ENCODE results near the gene IRF5. TPM values are rescaled to one million over a fixed set of nuclear protein-coding genes. Genes with fewer than 3 reads are reported as not detected.

Gene IRF5
- total RNA-seq, 1 experiment from 2014 or later = 0.66 TPM

- no peak for DNase-seq (ENCODE audit: low spot score)
- H3K36me3 Mint-ChIP-seq = no peaks in the 10 kb centered on the region
- no peak for TF ChIP-seq SOX15 (CRISPR knock-in tag; IDR thresholded peaks at IDR 0.05)
- TF ChIP-seq ZNF423 (CRISPR knock-in tag; IDR thresholded peaks at IDR 0.05) = peak; percentile 57; the same call in 1 of the 2 replicates
- ChIA-PET POLR2A (interaction anchor here (1.0 kb wide), 1 partner anchor 57 kb away, joined by 3 read pairs; no protein-coding TSS in a partner anchor), CTCF (interaction anchor here (0.5 to 1.5 kb wide), 4 partner anchors 56 to 719 kb away, joined by 3 to 6 read pairs (median 4); no protein-coding TSS in a partner anchor)
- peaks cover 5% of the 10 kb centered on the region; the same call in 1 of the 2 replicates for H3K4me1 Mint-ChIP-seq
- H3K27ac Mint-ChIP-seq = no peak overlapping the region
- H3K9me3 Mint-ChIP-seq = no peaks in the 10 kb centered on the region
- peaks cover 7% of the 10 kb centered on the region; the same call in 1 of the 2 replicates for H3K27me3 Mint-ChIP-seq (ENCODE audit: low read depth)
- no peak overlapping the region for H3K4me3 Mint-ChIP-seq
- peak; percentile 2; the same call in 1 of the 2 replicates for ATAC-seq
Observed at GRCh38 chr7:128888756-128889095, 49.0 kb upstream of the IRF5 start.

DNA sequence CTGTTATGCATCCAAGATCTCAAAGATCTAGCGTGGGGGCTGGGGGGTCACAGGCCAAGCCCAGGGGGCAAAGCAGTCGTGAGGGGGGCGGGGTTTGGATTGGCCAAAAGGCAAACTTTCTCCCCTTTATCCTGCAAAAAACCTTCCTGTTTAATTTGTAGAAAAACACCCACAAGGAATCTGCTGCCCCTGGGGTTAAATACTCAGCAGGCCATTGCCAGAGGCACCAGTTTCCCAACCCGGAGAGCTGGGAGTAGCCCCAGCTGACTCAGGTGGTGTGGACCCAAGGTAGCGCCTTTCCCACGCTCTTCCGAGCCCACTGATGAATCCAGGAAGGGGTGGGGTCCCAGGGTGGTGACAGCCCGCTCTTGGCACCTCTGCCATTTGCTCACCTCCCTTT is 48.6 kb upstream of the IRF5 start:
- H3K9me3 Mint-ChIP-seq = no peaks in the 10 kb centered on the region
- H3K4me1 Mint-ChIP-seq = peaks cover 5% of the 10 kb centered on the region; the same call in 1 of the 2 replicates
- ChIA-PET CTCF (interaction anchor here (0.5 to 1.5 kb wide), 4 partner anchors 56 to 719 kb away, joined by 3 to 6 read pairs (median 4); no protein-coding TSS in a partner anchor), POLR2A (interaction anchor here (0.7 to 1.0 kb wide), 2 partner anchors 52 to 58 kb away, joined by 3 read pairs; no protein-coding TSS in a partner anchor)
- no peaks in the 10 kb centered on the region for H3K36me3 Mint-ChIP-seq
- TF ChIP-seq, protein P1, sequence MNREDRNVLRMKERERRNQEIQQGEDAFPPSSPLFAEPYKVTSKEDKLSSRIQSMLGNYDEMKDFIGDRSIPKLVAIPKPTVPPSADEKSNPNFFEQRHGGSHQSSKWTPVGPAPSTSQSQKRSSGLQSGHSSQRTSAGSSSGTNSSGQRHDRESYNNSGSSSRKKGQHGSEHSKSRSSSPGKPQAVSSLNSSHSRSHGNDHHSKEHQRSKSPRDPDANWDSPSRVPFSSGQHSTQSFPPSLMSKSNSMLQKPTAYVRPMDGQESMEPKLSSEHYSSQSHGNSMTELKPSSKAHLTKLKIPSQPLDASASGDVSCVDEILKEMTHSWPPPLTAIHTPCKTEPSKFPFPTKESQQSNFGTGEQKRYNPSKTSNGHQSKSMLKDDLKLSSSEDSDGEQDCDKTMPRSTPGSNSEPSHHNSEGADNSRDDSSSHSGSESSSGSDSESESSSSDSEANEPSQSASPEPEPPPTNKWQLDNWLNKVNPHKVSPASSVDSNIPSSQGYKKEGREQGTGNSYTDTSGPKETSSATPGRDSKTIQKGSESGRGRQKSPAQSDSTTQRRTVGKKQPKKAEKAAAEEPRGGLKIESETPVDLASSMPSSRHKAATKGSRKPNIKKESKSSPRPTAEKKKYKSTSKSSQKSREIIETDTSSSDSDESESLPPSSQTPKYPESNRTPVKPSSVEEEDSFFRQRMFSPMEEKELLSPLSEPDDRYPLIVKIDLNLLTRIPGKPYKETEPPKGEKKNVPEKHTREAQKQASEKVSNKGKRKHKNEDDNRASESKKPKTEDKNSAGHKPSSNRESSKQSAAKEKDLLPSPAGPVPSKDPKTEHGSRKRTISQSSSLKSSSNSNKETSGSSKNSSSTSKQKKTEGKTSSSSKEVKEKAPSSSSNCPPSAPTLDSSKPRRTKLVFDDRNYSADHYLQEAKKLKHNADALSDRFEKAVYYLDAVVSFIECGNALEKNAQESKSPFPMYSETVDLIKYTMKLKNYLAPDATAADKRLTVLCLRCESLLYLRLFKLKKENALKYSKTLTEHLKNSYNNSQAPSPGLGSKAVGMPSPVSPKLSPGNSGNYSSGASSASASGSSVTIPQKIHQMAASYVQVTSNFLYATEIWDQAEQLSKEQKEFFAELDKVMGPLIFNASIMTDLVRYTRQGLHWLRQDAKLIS (CRISPR knock-in tag; IDR thresholded peaks at IDR 0.05; ENCODE audit: borderline replicate concordance) = no peak
- no peak for TF ChIP-seq ZBTB43 (CRISPR knock-in tag; IDR thresholded peaks at IDR 0.05)
- TF ChIP-seq, protein P2, sequence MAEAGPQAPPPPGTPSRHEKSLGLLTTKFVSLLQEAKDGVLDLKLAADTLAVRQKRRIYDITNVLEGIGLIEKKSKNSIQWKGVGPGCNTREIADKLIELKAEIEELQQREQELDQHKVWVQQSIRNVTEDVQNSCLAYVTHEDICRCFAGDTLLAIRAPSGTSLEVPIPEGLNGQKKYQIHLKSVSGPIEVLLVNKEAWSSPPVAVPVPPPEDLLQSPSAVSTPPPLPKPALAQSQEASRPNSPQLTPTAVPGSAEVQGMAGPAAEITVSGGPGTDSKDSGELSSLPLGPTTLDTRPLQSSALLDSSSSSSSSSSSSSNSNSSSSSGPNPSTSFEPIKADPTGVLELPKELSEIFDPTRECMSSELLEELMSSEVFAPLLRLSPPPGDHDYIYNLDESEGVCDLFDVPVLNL (CRISPR knock-in tag; IDR thresholded peaks at IDR 0.05; ENCODE audit: borderline replicate concordance, low read depth) = no peak
- TF ChIP-seq ZBTB21 (CRISPR knock-in tag; IDR thresholded peaks at IDR 0.05; ENCODE audit: borderline replicate concordance) = no peak
- TF ChIP-seq ERG (CRISPR knock-in tag; IDR thresholded peaks at IDR 0.05) = no peak
- no peak for TF ChIP-seq PREB (CRISPR knock-in tag; IDR thresholded peaks at IDR 0.05; ENCODE audit: borderline replicate concordance)
- TF ChIP-seq USF1 (CRISPR knock-in tag; IDR thresholded peaks at IDR 0.05) = no peak
- no peak for TF ChIP-seq SMAD3 (CRISPR knock-in tag; IDR thresholded peaks at IDR 0.05; ENCODE audit: borderline replicate concordance)
- TF ChIP-seq FOXJ3 (CRISPR knock-in tag; IDR thresholded peaks at IDR 0.05; ENCODE audit: borderline replicate concordance) = no peak
- no peak for TF ChIP-seq ZNF423 (CRISPR knock-in tag; IDR thresholded peaks at IDR 0.05)
- TF ChIP-seq ATF1 (CRISPR knock-in tag; IDR thresholded peaks at IDR 0.05) = no peak
- TF ChIP-seq, protein P3, sequence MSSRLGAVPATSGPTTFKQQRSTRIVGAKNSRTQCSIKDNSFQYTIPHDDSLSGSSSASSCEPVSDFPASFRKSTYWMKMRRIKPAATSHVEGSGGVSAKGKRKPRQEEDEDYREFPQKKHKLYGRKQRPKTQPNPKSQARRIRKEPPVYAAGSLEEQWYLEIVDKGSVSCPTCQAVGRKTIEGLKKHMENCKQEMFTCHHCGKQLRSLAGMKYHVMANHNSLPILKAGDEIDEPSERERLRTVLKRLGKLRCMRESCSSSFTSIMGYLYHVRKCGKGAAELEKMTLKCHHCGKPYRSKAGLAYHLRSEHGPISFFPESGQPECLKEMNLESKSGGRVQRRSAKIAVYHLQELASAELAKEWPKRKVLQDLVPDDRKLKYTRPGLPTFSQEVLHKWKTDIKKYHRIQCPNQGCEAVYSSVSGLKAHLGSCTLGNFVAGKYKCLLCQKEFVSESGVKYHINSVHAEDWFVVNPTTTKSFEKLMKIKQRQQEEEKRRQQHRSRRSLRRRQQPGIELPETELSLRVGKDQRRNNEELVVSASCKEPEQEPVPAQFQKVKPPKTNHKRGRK (CRISPR knock-in tag; IDR thresholded peaks at IDR 0.05; ENCODE audit: borderline replicate concordance) = no peak
- no peak for TF ChIP-seq ZNF219 (CRISPR knock-in tag; IDR thresholded peaks at IDR 0.05; ENCODE audit: borderline replicate concordance)
- TF ChIP-seq ETV6 (CRISPR knock-in tag; IDR thresholded peaks at IDR 0.05) = no peak
- no peak for TF ChIP-seq FOXK1 (CRISPR knock-in tag; IDR thresholded peaks at IDR 0.05)
- ATAC-seq = no peak
- no peak for DNase-seq (ENCODE audit: low spot score)
- peaks cover 7% of the 10 kb centered on the region; the same call in 1 of the 2 replicates for H3K27me3 Mint-ChIP-seq (ENCODE audit: low read depth)
- H3K27ac Mint-ChIP-seq = no peak overlapping the region
- H3K4me3 Mint-ChIP-seq = no peak overlapping the region
